Measurements from ENCODE around the gene PSMG2.

Gene PSMG2

DNA sequence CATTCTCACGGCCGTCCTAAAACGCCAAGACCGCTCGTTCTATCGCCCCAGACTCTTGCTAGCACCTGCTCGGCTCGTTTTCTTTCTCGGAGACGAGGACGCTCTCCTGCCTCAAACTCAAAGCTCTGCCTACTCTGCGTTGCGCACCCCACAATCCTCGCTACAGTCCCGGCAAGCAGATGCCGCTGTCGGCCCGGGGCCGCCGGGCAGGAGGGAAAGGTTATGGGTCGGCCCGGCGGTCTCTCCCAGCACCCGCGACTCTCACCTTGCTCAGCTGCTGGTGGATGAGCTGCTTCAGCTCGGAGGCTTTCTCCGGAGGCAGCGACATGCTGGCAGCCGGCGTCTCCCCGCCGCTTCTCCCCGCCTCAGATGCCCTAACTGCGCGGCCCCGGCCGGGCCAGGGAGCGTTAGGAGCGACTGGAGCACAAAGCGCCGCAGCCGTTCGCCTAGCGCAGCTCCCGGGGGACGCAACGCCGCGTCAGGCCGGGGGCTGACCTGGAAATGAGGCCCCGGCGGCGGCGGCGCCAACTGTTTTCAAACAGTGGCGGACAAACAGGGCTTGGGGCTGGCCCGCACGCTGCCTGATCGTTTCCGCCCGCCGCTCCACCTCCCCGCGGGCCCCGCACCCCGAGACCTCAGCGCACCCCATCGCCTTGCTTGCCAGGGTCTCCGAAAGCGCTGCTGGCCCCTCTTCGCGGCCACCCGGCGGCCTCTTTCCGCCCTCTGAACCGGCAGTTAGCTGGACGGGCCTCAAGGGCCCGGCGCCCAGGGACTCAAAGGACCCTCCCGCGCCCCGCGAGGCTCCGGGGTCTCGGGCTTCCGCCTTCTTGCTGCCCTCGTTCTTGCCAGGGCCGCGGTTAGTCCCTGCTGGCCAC, at the start of gene PSMG2, which contains the start of gene CEP76:
Gene PSMG2, plus strand, starts transcription at position 822 of the 875 bp plus-strand sequence. CDS start 66 bp downstream, outside the sequence.
Gene CEP76, minus strand, starts transcription at position 503 of the 875 bp plus-strand sequence. Its CDS starts 175 bp downstream, at position 328.
- DNase-seq: peak; percentile 10

DNA sequence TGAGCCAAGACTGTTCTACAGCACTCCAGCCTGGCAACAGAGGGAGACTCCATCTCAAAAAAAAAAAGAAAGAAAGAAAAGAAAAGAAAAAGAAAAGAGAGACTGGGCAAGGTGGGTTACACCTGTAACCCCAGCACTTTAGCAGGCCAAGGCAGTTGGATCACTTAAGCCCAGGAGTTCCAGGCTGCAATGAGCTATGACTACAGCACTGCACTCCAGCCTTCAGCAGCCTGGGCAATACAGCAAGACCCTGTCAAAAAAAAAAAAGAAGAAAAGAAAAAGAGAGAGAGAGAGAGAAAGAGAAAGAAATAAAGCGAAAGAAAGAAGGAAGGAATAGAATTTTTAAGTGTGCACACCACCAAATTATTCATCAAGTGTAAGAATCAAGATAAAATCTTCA, 47.9 kb upstream of the PSMG2 start:
- DNase-seq: no peak

DNA sequence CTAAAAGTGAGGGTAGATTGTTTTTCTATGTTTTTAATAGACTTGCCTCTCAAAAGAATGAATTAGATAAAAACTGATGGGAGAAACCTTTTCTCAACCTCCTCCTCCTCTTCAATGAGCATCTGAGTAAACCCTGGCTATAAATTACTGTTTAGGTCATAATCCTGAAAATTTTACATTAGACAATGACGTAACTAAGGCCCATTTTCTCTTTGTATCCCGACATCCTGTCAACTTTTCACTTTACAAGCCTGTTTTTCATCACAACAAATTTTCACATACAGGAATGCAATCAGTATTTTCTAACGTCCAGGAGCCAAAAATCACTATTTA, 46.3 kb upstream of the PSMG2 start:
- DNase-seq: no peak

- no peak for DNase-seq
Measured at GRCh38 chr18:12656938-12657683, 45.7 kb upstream of the PSMG2 start.

DNA sequence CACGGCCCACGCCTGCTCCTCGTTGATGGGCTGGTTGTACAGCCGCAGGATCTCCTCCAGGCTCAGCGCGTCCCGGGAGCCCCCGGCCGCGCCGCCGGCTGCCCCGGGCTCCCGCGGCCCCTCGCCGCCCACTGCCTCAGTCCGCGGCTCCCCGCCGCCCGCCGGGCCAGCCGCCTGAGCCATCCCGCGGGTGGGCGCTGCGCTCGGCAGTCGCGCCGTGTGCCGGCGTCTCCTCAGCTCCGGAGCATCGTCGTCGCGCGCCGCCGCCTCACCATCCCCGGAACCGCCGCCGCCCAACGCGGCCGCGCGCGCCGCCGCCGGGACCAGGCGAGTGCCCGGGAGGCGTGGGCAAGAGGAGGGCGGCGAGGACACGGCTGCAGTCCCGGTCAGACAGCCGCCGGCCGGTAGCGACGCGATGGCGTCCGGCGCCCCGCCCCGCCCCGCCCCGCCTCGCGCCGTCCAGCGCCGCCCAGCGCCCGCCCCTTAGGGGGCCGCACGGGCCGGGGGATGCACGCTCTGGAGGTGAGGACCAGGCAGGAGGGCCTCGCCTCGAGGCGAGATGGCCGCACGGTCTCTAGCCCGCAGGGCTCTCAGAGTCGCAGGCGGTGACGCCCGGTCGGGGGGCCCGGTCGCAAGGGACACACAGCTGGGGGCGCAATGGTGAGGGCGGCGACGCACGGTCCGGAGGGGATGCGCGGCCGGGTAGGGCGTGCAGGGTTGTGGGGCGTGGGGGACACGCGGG, 45.0 kb upstream of the PSMG2 start, which contains the start of gene SPIRE1:
Gene SPIRE1, minus strand, starts transcription at position 424 of the 742 bp plus-strand sequence. Its CDS starts 241 bp downstream, at position 183.
- DNase-seq: no peak

DNA sequence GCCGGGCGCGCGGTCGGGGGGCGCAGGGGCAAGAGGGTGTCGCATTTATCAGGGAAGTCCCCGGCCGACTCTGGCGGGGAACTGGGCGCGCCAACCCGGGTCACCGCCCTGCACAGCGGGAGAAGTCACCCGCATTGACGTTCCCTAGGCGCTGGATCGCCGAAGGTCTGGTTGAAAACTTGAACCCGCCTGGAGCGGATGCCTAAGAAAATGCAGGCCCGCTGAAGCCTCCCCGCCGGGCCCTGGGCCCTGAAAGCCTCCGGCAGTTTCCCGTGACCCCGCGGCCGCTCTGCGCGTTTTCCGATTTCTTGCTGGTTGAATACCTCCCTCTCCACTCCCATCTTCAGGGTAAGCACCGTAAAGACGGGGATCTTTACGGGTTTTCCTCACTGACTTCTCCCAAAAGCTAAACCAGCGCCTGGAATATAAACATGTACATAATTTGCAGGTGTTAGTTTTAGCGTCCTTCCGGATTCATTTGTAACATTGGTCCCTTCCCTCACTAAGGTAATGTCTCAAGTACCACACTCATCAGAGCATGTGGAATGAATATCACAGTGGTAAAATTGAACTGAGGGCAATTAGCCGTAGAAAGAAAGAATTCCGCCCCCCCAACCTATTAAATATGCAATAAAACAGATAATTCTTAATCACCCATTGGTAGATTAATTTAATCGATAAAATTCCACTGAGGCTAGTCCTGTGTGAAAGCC, 44.3 kb upstream of the PSMG2 start:
- DNase-seq: no peak

DNA sequence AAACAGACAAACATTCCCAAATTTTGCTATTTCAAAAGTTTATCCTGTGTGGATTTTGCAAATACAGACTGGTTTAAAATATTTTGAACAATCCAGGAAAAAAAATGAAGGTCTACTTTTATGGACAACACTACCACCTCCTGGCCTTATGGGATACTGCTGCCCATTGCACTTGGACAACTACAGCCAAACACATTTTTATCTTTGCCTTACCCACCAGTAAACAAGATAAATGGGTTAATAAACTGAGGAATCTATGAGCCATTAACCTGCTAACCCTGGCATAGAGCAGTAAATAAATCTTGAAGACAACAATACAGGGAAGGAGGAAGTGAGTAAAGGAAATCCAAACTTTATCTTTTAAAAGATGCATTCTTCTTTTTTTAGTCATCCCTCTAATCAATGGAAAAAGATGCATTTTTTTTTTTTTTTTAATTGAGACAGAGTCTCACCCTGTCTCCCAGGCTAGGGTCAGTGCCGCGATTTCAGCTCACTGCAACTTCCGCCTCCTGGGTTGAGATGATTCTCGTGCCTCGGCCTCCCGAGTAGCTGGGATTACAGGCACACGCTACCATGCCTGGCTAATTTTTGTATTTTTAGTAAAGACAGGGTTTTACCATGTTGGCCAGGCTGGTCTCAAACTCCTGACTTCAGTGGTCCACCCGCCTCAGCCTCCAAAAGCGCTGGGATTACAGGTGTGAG, 42.8 kb upstream of the PSMG2 start:
- DNase-seq: no peak

DNA sequence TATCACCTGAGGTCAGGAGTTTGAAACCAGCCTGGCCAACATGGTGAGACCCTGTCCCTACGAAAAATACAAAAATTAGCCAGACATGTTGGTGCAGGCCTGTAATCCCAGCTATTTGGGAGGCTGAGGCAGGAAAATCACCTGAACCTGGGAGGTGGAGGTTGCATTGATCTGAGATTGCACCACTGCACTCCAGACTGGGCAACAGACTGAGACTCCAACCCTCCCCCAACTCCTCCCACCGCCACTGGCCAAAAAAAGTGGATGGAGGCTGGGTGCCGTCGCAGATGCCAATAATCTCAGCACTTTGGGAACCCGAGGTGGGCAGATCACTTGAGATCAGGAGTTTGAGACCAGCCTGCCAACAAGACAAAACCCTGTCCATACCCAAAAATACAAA, 34.8 kb upstream of the PSMG2 start:
- no peak for DNase-seq

DNA sequence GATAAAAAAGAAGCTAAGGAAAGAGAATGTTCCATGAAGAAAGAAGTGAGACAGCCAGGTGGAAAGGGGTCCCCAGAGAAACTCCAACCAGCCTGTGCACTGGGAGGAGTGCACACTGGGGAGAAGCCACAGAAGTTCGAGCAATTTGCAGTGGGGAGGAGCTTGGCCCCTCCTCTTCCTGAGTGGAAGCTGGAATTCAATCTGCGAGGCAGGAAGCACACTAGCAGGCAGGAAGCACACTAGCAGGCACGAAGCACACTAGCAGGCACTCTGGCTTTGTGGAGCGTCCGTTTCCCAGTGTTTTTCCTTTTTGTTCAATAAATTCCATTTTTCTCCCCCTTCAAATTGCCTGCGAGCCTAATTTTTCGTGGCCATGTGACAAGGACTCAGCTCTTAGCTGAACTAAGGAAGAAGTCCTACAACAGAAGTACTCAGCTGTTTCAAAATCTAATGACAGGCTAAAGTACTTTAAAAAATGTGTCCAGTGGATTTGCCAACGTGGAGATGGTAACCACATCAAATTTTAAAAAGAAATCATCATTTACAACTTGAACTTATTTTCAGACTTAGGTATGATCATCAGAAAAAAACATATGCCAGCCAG, 23.6 kb upstream of the PSMG2 start:
- DNase-seq: no peak

DNA sequence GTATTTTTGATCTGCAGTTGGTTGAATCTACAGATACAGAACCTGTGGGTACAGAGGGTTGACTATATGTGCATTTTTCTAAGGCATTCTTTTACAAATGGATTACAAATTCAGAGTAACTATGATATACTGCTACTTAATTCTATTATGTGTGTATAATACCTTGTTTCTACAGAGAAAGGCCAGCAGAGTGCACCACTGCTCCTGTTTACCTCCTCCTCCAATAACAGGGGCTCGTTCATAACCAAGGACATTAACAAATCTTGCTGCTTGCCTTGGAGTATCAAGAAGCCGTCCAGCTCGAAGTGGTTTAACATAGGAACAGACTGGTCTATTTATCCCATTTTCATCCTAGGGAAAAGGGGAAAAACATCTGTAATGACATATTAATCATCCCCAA, 16.7 kb upstream of the PSMG2 start:
- no peak for DNase-seq

GRCh38 chr18:12689256-12689850, 13.5 kb upstream of the PSMG2 start:
- DNase-seq: no peak

- DNase-seq: no peak
Measured at GRCh38 chr18:12692206-12692605, 10.6 kb upstream of the PSMG2 start.

- DNase-seq: no peak
Measured at GRCh38 chr18:12694032-12694431, 8.8 kb upstream of the PSMG2 start.

GRCh38 chr18:12699747-12700146, 3.1 kb upstream of the PSMG2 start:
- DNase-seq: no peak

DNA sequence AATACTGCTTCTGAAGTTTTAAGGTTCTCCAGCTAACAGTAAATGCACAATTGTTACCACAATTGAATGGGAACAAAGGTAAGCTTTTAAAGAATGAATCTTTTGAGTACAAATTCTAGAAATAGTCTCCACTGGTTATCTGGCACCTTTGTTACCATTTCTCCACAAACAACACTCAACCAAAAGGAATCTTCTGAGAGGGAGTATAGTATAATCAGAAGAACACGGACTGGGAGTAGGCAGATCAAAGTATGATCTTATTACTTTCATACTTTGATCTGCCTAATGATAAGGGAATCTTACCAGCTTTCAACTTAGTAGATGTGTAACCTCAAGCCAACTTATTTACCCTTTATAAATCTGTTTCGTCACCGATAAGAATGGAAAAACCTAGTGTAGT, 1.7 kb upstream of the PSMG2 start:
- DNase-seq: no peak

GRCh38 chr18:12703096-12703567, 290 bp downstream of the PSMG2 start:
- no peak for DNase-seq

DNA sequence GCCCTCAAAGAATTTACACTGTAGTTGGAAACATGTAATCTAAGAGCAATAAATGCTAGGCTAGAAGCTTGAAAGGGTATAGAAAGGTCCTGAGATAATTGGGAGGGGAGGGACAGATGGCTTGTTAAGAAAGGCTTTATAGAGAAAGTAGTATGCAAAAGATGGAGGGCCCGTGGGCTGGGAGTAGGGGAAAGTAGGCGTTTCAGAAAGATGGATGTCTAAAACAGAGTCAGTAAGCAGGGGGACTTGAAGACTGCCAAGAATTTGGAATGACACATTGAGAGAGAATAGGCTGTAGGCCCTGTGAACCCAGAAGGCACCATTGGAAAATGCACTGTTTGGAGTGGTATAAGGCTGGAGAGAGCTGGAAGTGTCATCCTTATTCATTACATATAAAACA, 822 bp downstream of the PSMG2 start:
- DNase-seq: no peak

DNA sequence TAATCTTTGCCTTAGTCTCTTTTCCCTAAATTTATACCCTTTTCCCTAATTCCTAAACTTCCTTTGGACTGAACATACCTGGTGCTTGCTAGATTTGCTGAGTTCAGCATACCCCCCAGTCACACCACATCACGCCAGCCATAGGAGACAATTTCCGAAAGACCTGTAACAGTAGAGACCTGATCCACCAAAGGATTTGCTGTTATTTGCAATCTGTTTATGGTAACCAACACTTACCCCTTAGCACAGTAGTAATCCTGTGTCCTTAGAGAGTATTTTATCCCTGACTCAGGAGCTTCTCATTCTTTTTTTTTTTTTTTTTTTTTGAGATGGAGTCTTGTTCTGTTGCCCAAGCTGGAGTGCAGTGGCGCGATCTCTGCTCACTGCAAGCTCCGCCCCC, 8.6 kb downstream of the PSMG2 start:
- DNase-seq: no peak

- DNase-seq: no peak
Measured at GRCh38 chr18:12721495-12722275, 18.8 kb downstream of the PSMG2 start.

DNA sequence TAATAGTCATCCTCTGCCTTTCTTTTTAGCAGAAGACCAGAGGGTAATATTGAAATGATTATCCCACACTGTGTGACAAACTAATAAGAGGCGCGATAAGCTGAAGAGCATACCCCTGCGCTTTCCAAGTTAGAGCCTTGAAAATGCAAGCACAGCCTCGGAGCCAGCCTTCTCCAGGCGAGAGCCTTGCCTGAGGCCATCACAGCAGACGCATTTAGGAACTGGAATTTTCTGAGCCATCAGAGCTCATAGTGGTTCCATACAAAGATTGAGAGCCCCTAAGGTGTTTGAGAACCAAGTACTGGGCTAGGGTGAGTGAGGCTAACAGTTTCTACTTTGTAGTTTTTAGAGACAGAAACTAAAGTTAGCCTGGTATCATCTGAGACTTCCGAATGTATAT, 19.9 kb downstream of the PSMG2 start:
- no peak for DNase-seq

Measured in NCI-H2081 treated with DMSO at 0.1 percent for 48 hours (cell line).